Measurements from ENCODE around the gene FAM81A. TPM values are rescaled to one million over a fixed set of nuclear protein-coding genes. Genes with fewer than 3 reads are reported as not detected.

Gene FAM81A
- total RNA-seq, 1 donor from 2014 or later = 3.0 TPM

Small RNAs within 50 kb of the gene (small RNA-seq; reads per million reads assigned to genes)
- gene RF00019 (ENCODE audit: low replicate concordance) = not detected

Other genes with a start within 250 kb of the FAM81A start
- gene LDHAL6B, start 231.3 kb upstream of the FAM81A start, total RNA-seq = not detected
- 66.6 TPM for gene MYO1E, start 65.3 kb upstream of the FAM81A start, total RNA-seq
- gene GCNT3, start 173.6 kb downstream of the FAM81A start, total RNA-seq = 5.3 TPM
- gene GTF2A2, start 219.3 kb downstream of the FAM81A start, total RNA-seq = 43.6 TPM